ENCODE data around the gene TTC28.

Gene TTC28

GRCh38 chr22:28175730-28176492 is 503.7 kb downstream of the TTC28 start:
- Histone ChIP-seq H2BK12ac (ENCODE audit: low read length in 2 of 2) (no peak overlapping the region), H2BK120ac (ENCODE audit: low read depth, low read length) (no peak overlapping the region), H3K23ac (ENCODE audit: low read length in 2 of 2) (no peak overlapping the region), H4K91ac (ENCODE audit: low read length) (no peak overlapping the region), H3K4me3 (ENCODE audit: insufficient read depth in 1 of 2, low read depth in 1 of 2, low read length in 2 of 2) (no peak overlapping the region), H3K36me3 (ENCODE audit: control insufficient read depth in 1 of 2, insufficient read depth in 2 of 2, low read depth in 1 of 2, low read length in 2 of 2) (no peaks in the 10 kb centered on the region), H2BK15ac (ENCODE audit: low read depth, poor library complexity, severe bottlenecking) (no peak overlapping the region), H3K18ac (ENCODE audit: low read depth in 1 of 2, low read length in 2 of 2) (no peak overlapping the region), H3K4ac (ENCODE audit: low read depth in 1 of 2, low read length in 2 of 2) (no peak overlapping the region), H4K8ac (ENCODE audit: low read length) (no peak overlapping the region), H2AK5ac (ENCODE audit: low read length, severe bottlenecking) (no peak overlapping the region), H3K27me3 (ENCODE audit: control insufficient read depth in 1 of 2, insufficient read depth in 1 of 2, low read length in 2 of 2) (no peaks in the 10 kb centered on the region), H2BK5ac (ENCODE audit: low read depth, low read length, poor library complexity, severe bottlenecking) (no peak overlapping the region), H3K4me2 (ENCODE audit: low read length, poor library complexity, severe bottlenecking) (no peak overlapping the region), H3K14ac (ENCODE audit: low read length in 2 of 2) (no peak overlapping the region), H2AFZ (ENCODE audit: low read depth, low read length) (no peak overlapping the region), H3K79me1 (replicated peaks; ENCODE audit: low read length, poor library complexity, severe bottlenecking) (peaks cover 7% of the 10 kb centered on the region), H3K27ac (ENCODE audit: low read length, poor library complexity, severe bottlenecking) (no peak overlapping the region), H3K9me3 (ENCODE audit: control insufficient read depth, low read length) (no peaks in the 10 kb centered on the region), H3K4me1 (ENCODE audit: control insufficient read depth, insufficient read depth, low read depth, low read length) (no peaks in the 10 kb centered on the region), H3K9ac (ENCODE audit: low read length) (no peak overlapping the region)
- no peak for DNase-seq
- 94% methylated on average over 2 of the region's 4 CpGs for WGBS

GRCh38 chr22:28174509-28174908 is 505.1 kb downstream of the TTC28 start:
- Histone ChIP-seq H3K23ac (ENCODE audit: low read length in 2 of 2) (no peak overlapping the region), H3K4me1 (ENCODE audit: control insufficient read depth, insufficient read depth, low read depth, low read length) (no peaks in the 10 kb centered on the region), H2BK120ac (ENCODE audit: low read depth, low read length) (no peak overlapping the region), H3K27me3 (ENCODE audit: control insufficient read depth in 1 of 2, insufficient read depth in 1 of 2, low read length in 2 of 2) (no peaks in the 10 kb centered on the region), H3K4ac (ENCODE audit: low read depth in 1 of 2, low read length in 2 of 2) (no peak overlapping the region), H3K36me3 (ENCODE audit: control insufficient read depth in 1 of 2, insufficient read depth in 2 of 2, low read depth in 1 of 2, low read length in 2 of 2) (no peaks in the 10 kb centered on the region), H3K18ac (ENCODE audit: low read depth in 1 of 2, low read length in 2 of 2) (no peak overlapping the region), H3K14ac (ENCODE audit: low read length in 2 of 2) (no peak overlapping the region), H3K4me2 (ENCODE audit: low read length, poor library complexity, severe bottlenecking) (no peak overlapping the region), H3K79me1 (replicated peaks; ENCODE audit: low read length, poor library complexity, severe bottlenecking) (peaks cover 9% of the 10 kb centered on the region), H2BK5ac (ENCODE audit: low read depth, low read length, poor library complexity, severe bottlenecking) (no peak overlapping the region), H2BK15ac (ENCODE audit: low read depth, poor library complexity, severe bottlenecking) (no peak overlapping the region), H4K91ac (ENCODE audit: low read length) (no peak overlapping the region), H3K9ac (ENCODE audit: low read length) (no peak overlapping the region), H3K27ac (ENCODE audit: low read length, poor library complexity, severe bottlenecking) (no peak overlapping the region), H2AK5ac (ENCODE audit: low read length, severe bottlenecking) (no peak overlapping the region), H4K8ac (ENCODE audit: low read length) (no peak overlapping the region), H3K4me3 (ENCODE audit: insufficient read depth in 1 of 2, low read depth in 1 of 2, low read length in 2 of 2) (no peak overlapping the region), H2BK12ac (ENCODE audit: low read length in 2 of 2) (no peak overlapping the region), H3K9me3 (ENCODE audit: control insufficient read depth, low read length) (no peaks in the 10 kb centered on the region), H2AFZ (ENCODE audit: low read depth, low read length) (no peak overlapping the region)
- 100% methylated on average over 3 of the region's 4 CpGs for WGBS
- DNase-seq = no peak

GRCh38 chr22:28172892-28173670 is 506.6 kb downstream of the TTC28 start:
- no peak overlapping the region for H2BK5ac ChIP-seq (ENCODE audit: low read depth, low read length, poor library complexity, severe bottlenecking)
- H2BK12ac ChIP-seq (ENCODE audit: low read length in 2 of 2) = no peak overlapping the region
- H3K27ac ChIP-seq (ENCODE audit: low read length, poor library complexity, severe bottlenecking) = no peak overlapping the region
- no peak overlapping the region for H3K4ac ChIP-seq (ENCODE audit: low read depth in 1 of 2, low read length in 2 of 2)
- H3K14ac ChIP-seq (ENCODE audit: low read length in 2 of 2) = no peak overlapping the region
- no peak overlapping the region for H3K18ac ChIP-seq (ENCODE audit: low read depth in 1 of 2, low read length in 2 of 2)
- H3K27me3 ChIP-seq (ENCODE audit: control insufficient read depth in 1 of 2, insufficient read depth in 1 of 2, low read length in 2 of 2) = no peaks in the 10 kb centered on the region
- no peak overlapping the region for H2BK120ac ChIP-seq (ENCODE audit: low read depth, low read length)
- no peaks in the 10 kb centered on the region for H3K9me3 ChIP-seq (ENCODE audit: control insufficient read depth, low read length)
- H2AK5ac ChIP-seq (ENCODE audit: low read length, severe bottlenecking) = no peak overlapping the region
- H3K4me1 ChIP-seq (ENCODE audit: control insufficient read depth, insufficient read depth, low read depth, low read length) = no peaks in the 10 kb centered on the region
- WGBS = 45% methylated on average over 1 of the region's 4 CpGs
- no peak overlapping the region for H2BK15ac ChIP-seq (ENCODE audit: low read depth, poor library complexity, severe bottlenecking)
- H3K4me3 ChIP-seq (ENCODE audit: insufficient read depth in 1 of 2, low read depth in 1 of 2, low read length in 2 of 2) = no peak overlapping the region
- no peak for DNase-seq
- no peak overlapping the region for H4K8ac ChIP-seq (ENCODE audit: low read length)
- H3K4me2 ChIP-seq (ENCODE audit: low read length, poor library complexity, severe bottlenecking) = no peak overlapping the region
- H3K23ac ChIP-seq (ENCODE audit: low read length in 2 of 2) = no peak overlapping the region
- no peaks in the 10 kb centered on the region for H3K36me3 ChIP-seq (ENCODE audit: control insufficient read depth in 1 of 2, insufficient read depth in 2 of 2, low read depth in 1 of 2, low read length in 2 of 2)
- H2AFZ ChIP-seq (ENCODE audit: low read depth, low read length) = no peak overlapping the region
- peaks cover 8% of the 10 kb centered on the region for H3K79me1 ChIP-seq (replicated peaks; ENCODE audit: low read length, poor library complexity, severe bottlenecking)
- H3K9ac ChIP-seq (ENCODE audit: low read length) = no peak overlapping the region
- H4K91ac ChIP-seq (ENCODE audit: low read length) = no peak overlapping the region

GRCh38 chr22:28171712-28172111 is 507.9 kb downstream of the TTC28 start:
- H2AFZ ChIP-seq (ENCODE audit: low read depth, low read length) = no peak overlapping the region
- H3K79me1 ChIP-seq (replicated peaks; ENCODE audit: low read length, poor library complexity, severe bottlenecking) = peaks cover 8% of the 10 kb centered on the region
- H3K4me3 ChIP-seq (ENCODE audit: insufficient read depth in 1 of 2, low read depth in 1 of 2, low read length in 2 of 2) = no peak overlapping the region
- H3K23ac ChIP-seq (ENCODE audit: low read length in 2 of 2) = no peak overlapping the region
- no peak overlapping the region for H3K4me2 ChIP-seq (ENCODE audit: low read length, poor library complexity, severe bottlenecking)
- no peak overlapping the region for H3K4ac ChIP-seq (ENCODE audit: low read depth in 1 of 2, low read length in 2 of 2)
- no peak overlapping the region for H3K18ac ChIP-seq (ENCODE audit: low read depth in 1 of 2, low read length in 2 of 2)
- no peak overlapping the region for H3K14ac ChIP-seq (ENCODE audit: low read length in 2 of 2)
- H2BK12ac ChIP-seq (ENCODE audit: low read length in 2 of 2) = no peak overlapping the region
- H4K91ac ChIP-seq (ENCODE audit: low read length) = no peak overlapping the region
- no peak overlapping the region for H3K27ac ChIP-seq (ENCODE audit: low read length, poor library complexity, severe bottlenecking)
- H3K9ac ChIP-seq (ENCODE audit: low read length) = peak overlapping the region; percentile 25
- no peaks in the 10 kb centered on the region for H3K9me3 ChIP-seq (ENCODE audit: control insufficient read depth, low read length)
- no peaks in the 10 kb centered on the region for H3K36me3 ChIP-seq (ENCODE audit: control insufficient read depth in 1 of 2, insufficient read depth in 2 of 2, low read depth in 1 of 2, low read length in 2 of 2)
- no peak overlapping the region for H4K8ac ChIP-seq (ENCODE audit: low read length)
- DNase-seq = no peak
- no peak overlapping the region for H2BK5ac ChIP-seq (ENCODE audit: low read depth, low read length, poor library complexity, severe bottlenecking)
- H2BK120ac ChIP-seq (ENCODE audit: low read depth, low read length) = no peak overlapping the region
- H2AK5ac ChIP-seq (ENCODE audit: low read length, severe bottlenecking) = peak overlapping the region; percentile 46
- no peaks in the 10 kb centered on the region for H3K4me1 ChIP-seq (ENCODE audit: control insufficient read depth, insufficient read depth, low read depth, low read length)
- no peaks in the 10 kb centered on the region for H3K27me3 ChIP-seq (ENCODE audit: control insufficient read depth in 1 of 2, insufficient read depth in 1 of 2, low read length in 2 of 2)
- no peak overlapping the region for H2BK15ac ChIP-seq (ENCODE audit: low read depth, poor library complexity, severe bottlenecking)
